Sigmoid colon (tissue), 7 donors: ENCODE data around the gene CRYGS. TPM values are rescaled to one million over a fixed set of nuclear protein-coding genes. Genes with fewer than 3 reads are reported as not detected.
"Not testable (repeated sequence)": the region's sequence is repeated elsewhere in the genome, so short reads cannot be mapped to it uniquely, and the experiment has no call there.

Source experiments
- DNase-seq: peaks from one replicate; pipeline ENCODE4 v3.0.0-alpha.2; 2019
- H3K27ac ChIP-seq, 4 donors: fragments of 200-600 bp; sonication (generic); one replicate each; pipeline ENCODE4 v1.5.1; 2016 to 2019; ENCODE audit warnings: mild to moderate bottlenecking in 1 of 4
- H3K27me3 ChIP-seq, 3 donors: fragments of 200-600 bp; sonication (generic); one replicate each; pipeline ENCODE4 v1.5.1; 2019; ENCODE audit warnings: mild to moderate bottlenecking in 1 of 3
- H3K36me3 ChIP-seq, 4 donors: fragments of 200-600 bp; sonication (generic); one replicate each; pipeline ENCODE4 v1.5.1; 2016 to 2019
- H3K4me1 ChIP-seq, 4 donors: fragments of 200-600 bp; sonication (generic); one replicate each; pipeline ENCODE4 v1.5.1; 2017 to 2019
- H3K4me3 ChIP-seq, 4 donors: fragments of 200-600 bp; sonication (generic); one replicate each; pipeline ENCODE4 v1.5.1; 2017 to 2019; ENCODE audit warnings: mild to moderate bottlenecking in 2 of 4, moderate library complexity in 1 of 4
- H3K9me3 ChIP-seq, 4 donors: fragments of 200-600 bp in 3 of 4; sonication (generic) in 3 of 4; one replicate each; pipeline versions ENCODE4 v1.5.1 to v1.6.1; 2013 to 2019
- CTCF ChIP-seq, 4 experiments: fragments of 450-650 bp in 3 of 4; fragments of 200-600 bp in 1 of 4; IDR thresholded peaks; one replicate each; pipeline ENCODE4 v1.5.1; 2016 to 2019; ENCODE audit warnings: antibody characterized with exemption in 4 of 4, mild to moderate bottlenecking in 3 of 4, moderate library complexity in 2 of 4
- EP300 ChIP-seq, 4 donors: sonication (generic); formaldehyde crosslinking; IDR thresholded peaks; one replicate each; pipeline ENCODE4 v1.6.1; 2017; ENCODE audit warnings: antibody characterized with exemption in 4 of 4
- POLR2A ChIP-seq, 2 donors: fragments of 450-650 bp; IDR thresholded peaks; one replicate each; pipeline ENCODE4 v1.6.1; 2016; ENCODE audit warnings: antibody characterized with exemption in 2 of 2, mild to moderate bottlenecking in 2 of 2, moderate library complexity in 2 of 2
- POLR2AphosphoS5 ChIP-seq, 4 donors: sonication (generic); formaldehyde crosslinking; IDR thresholded peaks; one replicate each; pipeline ENCODE4 v1.6.1; 2017; ENCODE audit warnings: antibody characterized with exemption in 4 of 4
- WGBS, 2 donors: extraction: QIAGEN DNeasy Blood & Tissue Kit; methylation state at CpG; one replicate each; pipeline ENCODE4 v1.1.7; 2013; 5-methylcytosine and 5-hydroxymethylcytosine counted together
- intact Hi-C: fragments of 100-400 bp; cut with DNase I; formaldehyde crosslinking; loops from one replicate; pipeline ENCODE4 v1.15.1; 2023
- polyA plus RNA-seq, 3 donors: library from polyadenylated mRNA; stranded (reverse); fragments of 200-250 nt; gene quantifications; one replicate each; pipeline ENCODE4 v1.2.3, GENCODE V29; 2013
- total RNA-seq, 4 donors: library from RNA; depleted of rRNA; stranded (reverse); fragments of >200 nt; gene quantifications; one replicate each; pipeline ENCODE4 v1.1.0, GENCODE V29; 2016
- donor health status: healthy with polysubstance abuse.
- donor health status: Bipolar disorder and iron deficiency.
- donor health status: healthy.

The CRYGS gene
- total and polyA plus RNA-seq, 7 donors: 1.5 to 5.0 (median 3.1) TPM; not detected in 2

DNA sequence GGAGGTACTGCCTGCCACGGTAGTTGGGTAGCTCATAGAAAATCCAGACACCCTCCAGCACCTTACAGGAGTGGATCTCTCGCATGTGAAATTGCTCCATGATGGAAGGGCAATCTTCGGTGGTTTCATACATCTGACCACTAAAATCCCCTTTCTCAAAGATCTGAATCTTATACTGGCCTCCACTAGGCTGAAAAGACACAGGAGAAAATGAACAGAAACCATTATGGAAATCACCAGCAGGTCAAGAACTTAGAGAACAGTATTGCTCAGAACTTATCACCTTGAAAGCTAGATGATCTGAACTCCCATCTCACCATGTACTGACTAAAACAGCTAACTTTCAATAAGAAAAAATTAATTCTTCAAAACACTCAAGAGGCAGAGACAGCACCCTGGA, 5.4 kb downstream of the CRYGS start:
- Histone ChIP-seq H3K4me3 (no peak overlapping the region), H3K9me3 (no peaks in the 10 kb centered on the region), H3K27me3 (no peaks in the 10 kb centered on the region), H3K4me1 (peaks cover 0 to 7% (median 4%) of the 10 kb centered on the region in 4 donors), H3K27ac (no peak overlapping the region), H3K36me3 (peaks cover 0 to 4% (median 0%) of the 10 kb centered on the region in 4 donors)
- TF ChIP-seq EP300 (IDR thresholded peaks at IDR 0.05): no peak
- no peak for TF ChIP-seq CTCF (IDR thresholded peaks at IDR 0.05)
- TF ChIP-seq POLR2A (IDR thresholded peaks at IDR 0.05): no peak
- TF ChIP-seq POLR2AphosphoS5 (IDR thresholded peaks at IDR 0.05): no peak
- WGBS, 2 donors: 92 to 94% methylated on average over 3 of the region's 3 CpGs
- intact Hi-C loops: no loop called here
- DNase-seq: no peak

GRCh38 chr3:186536883-186537844, 7.0 kb downstream of the CRYGS start:
- H3K27ac ChIP-seq: no peak overlapping the region
- TF ChIP-seq EP300 (IDR thresholded peaks at IDR 0.05) (no peak), CTCF (IDR thresholded peaks at IDR 0.05) (no peak), POLR2A (IDR thresholded peaks at IDR 0.05) (no peak), POLR2AphosphoS5 (IDR thresholded peaks at IDR 0.05) (no peak)
- H3K4me1 ChIP-seq: peaks cover 0 to 7% (median 4%) of the 10 kb centered on the region in 4 donors
- DNase-seq: no peak
- H3K4me3 ChIP-seq: no peak overlapping the region
- no peaks in the 10 kb centered on the region for H3K36me3 ChIP-seq
- no peaks in the 10 kb centered on the region for H3K9me3 ChIP-seq
- no peaks in the 10 kb centered on the region for H3K27me3 ChIP-seq
- intact Hi-C loops: no loop called here

GRCh38 chr3:186534113-186534669, 10.0 kb downstream of the CRYGS start:
- Histone ChIP-seq H3K27ac (no peak overlapping the region), H3K4me1 (no peaks in the 10 kb centered on the region), H3K27me3 (no peaks in the 10 kb centered on the region), H3K4me3 (no peak overlapping the region), H3K9me3 (no peaks in the 10 kb centered on the region), H3K36me3 (no peaks in the 10 kb centered on the region)
- intact Hi-C loops: no loop called here
- no peak for TF ChIP-seq POLR2AphosphoS5 (IDR thresholded peaks at IDR 0.05)
- no peak for TF ChIP-seq POLR2A (IDR thresholded peaks at IDR 0.05)
- no peak for TF ChIP-seq EP300 (IDR thresholded peaks at IDR 0.05)
- no peak for TF ChIP-seq CTCF (IDR thresholded peaks at IDR 0.05)
- DNase-seq: no peak
- 32 to 44% methylated on average over 6 of the region's 6 CpGs for WGBS, 2 donors

DNA sequence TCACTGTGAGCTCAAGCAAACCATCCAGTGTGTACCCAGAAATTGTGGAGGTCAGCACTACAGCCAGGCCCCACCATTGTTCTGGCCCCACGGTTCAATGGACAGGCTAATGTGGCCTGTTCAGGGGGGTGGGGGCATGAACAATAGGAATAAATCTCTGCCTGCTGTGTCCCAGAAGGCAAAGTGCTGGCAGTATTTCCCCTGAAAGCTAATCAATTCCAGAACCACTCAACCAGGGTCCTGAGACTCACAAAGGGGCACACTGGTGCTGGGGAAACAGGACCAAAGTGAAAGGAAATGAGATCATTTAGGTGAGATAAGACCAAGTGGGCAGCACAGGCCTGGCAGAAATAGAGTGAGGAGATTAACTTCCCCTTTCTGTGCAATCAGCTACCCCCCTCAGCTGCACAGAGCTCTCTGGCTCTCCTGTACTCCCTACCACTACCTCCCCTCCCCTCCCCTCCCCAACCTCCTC, 11.5 kb downstream of the CRYGS start:
- no peaks in the 10 kb centered on the region for H3K4me1 ChIP-seq
- H3K36me3 ChIP-seq: no peaks in the 10 kb centered on the region
- H3K4me3 ChIP-seq: no peak overlapping the region
- no peak for DNase-seq
- no peaks in the 10 kb centered on the region for H3K9me3 ChIP-seq
- no peak overlapping the region for H3K27ac ChIP-seq
- intact Hi-C loops: no loop called here
- no peaks in the 10 kb centered on the region for H3K27me3 ChIP-seq
- WGBS, 2 donors: 34 to 81% methylated on average over 1 of the region's 1 CpG
- TF ChIP-seq CTCF (IDR thresholded peaks at IDR 0.05): no peak
- TF ChIP-seq EP300 (IDR thresholded peaks at IDR 0.05): no peak
- TF ChIP-seq POLR2AphosphoS5 (IDR thresholded peaks at IDR 0.05): no peak
- TF ChIP-seq POLR2A (IDR thresholded peaks at IDR 0.05): no peak

DNA sequence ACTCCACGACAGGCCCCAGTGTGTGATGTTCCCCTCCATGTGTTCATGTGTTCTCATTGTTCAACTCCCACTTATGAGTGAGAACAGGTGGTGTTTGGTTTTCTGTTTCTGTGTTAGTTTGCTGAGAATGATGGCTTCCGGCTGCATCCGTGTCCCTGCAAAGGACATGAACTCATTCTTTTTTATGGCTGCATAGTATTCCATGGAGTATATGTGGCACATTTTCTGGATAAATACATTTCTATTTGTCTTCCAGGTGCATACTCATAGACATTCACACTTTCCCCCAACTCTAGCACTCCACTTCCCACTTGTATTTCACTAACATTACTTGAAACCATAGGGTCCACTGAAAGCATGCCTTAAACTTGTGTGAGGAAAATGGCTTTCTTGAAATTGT, 12.5 kb downstream of the CRYGS start:
- H3K27me3 ChIP-seq, H3K4me1 ChIP-seq, H3K9me3 ChIP-seq, H3K27ac ChIP-seq, DNase-seq, H3K36me3 ChIP-seq, intact Hi-C loops, H3K4me3 ChIP-seq: not testable (repeated sequence)
- WGBS, 2 donors: 93 to 97% methylated on average over 3 of the region's 3 CpGs
